Psoas muscle (tissue), 8 donors: Measurements from ENCODE around the gene NLGN1. TPM values are rescaled to one million over a fixed set of nuclear protein-coding genes. Genes with fewer than 3 reads are reported as not detected.

Experiments
- ATAC-seq, 4 donors: fragments of 200-7000 bp; cut with Tn5 transposase; one replicate each; pipeline ENCODE4 v1.9.1; 2020; ENCODE audit warnings: moderate library complexity in 3 of 4, mild to moderate bottlenecking in 2 of 4
- DNase-seq, 2 donors: peaks; one replicate each; pipeline ENCODE4 v3.0.0-alpha.2; 2020
- H3K27ac ChIP-seq: fragments of 200-600 bp; one replicate; pipeline ENCODE4 v1.8.0; 2022
- H3K27me3 ChIP-seq, 3 donors: fragments of 200-600 bp in 1 of 3; one replicate each; pipeline versions ENCODE4 v1.6.1 to v1.8.0; 2013 to 2022; ENCODE audit warnings: low read length in 2 of 3, mild to moderate bottlenecking in 2 of 3, moderate library complexity in 1 of 3; ENCODE audit not compliant: insufficient read depth in 3 of 3
- H3K36me3 ChIP-seq, 2 donors: fragments of 200-600 bp in 1 of 2; one replicate each; pipeline versions ENCODE4 v1.6.1 to v1.8.0; 2013 to 2022; ENCODE audit warnings: low read depth in 1 of 2, mild to moderate bottlenecking in 1 of 2, moderate library complexity in 1 of 2; ENCODE audit not compliant: insufficient read depth in 1 of 2
- H3K4me1 ChIP-seq: fragments of 200-600 bp; one replicate; pipeline ENCODE4 v1.8.0; 2022
- H3K4me3 ChIP-seq: fragments of 200-600 bp; one replicate; pipeline ENCODE4 v1.8.0; 2022; ENCODE audit warnings: mild to moderate bottlenecking
- H3K9me3 ChIP-seq: fragments of 200-600 bp; one replicate; pipeline ENCODE4 v1.8.0; 2022
- CTCF ChIP-seq: fragments of 200-600 bp; IDR thresholded peaks from one replicate; pipeline ENCODE4 v1.8.0; 2022; ENCODE audit warnings: antibody characterized with exemption
- WGBS, 3 donors: extraction: QIAGEN DNeasy Blood & Tissue Kit; methylation state at CpG; one replicate each; pipeline versions ENCODE4 v1.1.6 to v1.1.7; 2013; 5-methylcytosine and 5-hydroxymethylcytosine counted together
- intact Hi-C, 2 donors: fragments of 100-400 bp; cut with DNase I; formaldehyde crosslinking; loops; one replicate each; pipeline versions ENCODE4 v1.11.0 to v1.14.2; 2022
- polyA plus RNA-seq, 3 donors: library from polyadenylated mRNA; stranded (reverse); fragments of 200-250 nt; gene quantifications; one replicate each; pipeline ENCODE4 v1.2.3, GENCODE V29; 2013
- total RNA-seq, 4 donors: library from RNA; stranded (reverse); fragmentation: NEBNext Ultra II Directional in 2 of 4; extraction: Animal tissue kit (Norgen Biotek cat#: 25700) in 2 of 4; gene quantifications; one replicate each; pipeline versions ENCODE4 v1.2.1 to v1.2.4, GENCODE V29; 2021 to 2023
- donor health status: healthy with polysubstance abuse.
- donor health status: DM: no; HTN: no; CAD: no; lungs with moderate emphysema.
- donor health status: Bipolar disorder and iron deficiency.
- donor health status: healthy.
- donor health status: DM: yes; HTN: yes; CAD: no.
- donor health status: DM: no; HTN: no; CAD: no.
- donor health status: DM: no; HTN: no; CAD: no.
- donor health status: DM: yes; HTN: yes; CAD: no.

Gene NLGN1
- total and polyA plus RNA-seq, 7 donors = 0.04 to 1.0 (median 0.54) TPM

GRCh38 chr3:173660645-173661299 is 263.2 kb downstream of the NLGN1 start:
- no peaks in the 10 kb centered on the region for H3K36me3 ChIP-seq
- no peak overlapping the region for H3K27ac ChIP-seq
- ATAC-seq = no peak
- no peaks in the 10 kb centered on the region for H3K4me1 ChIP-seq
- no peak for TF ChIP-seq CTCF
- no peaks in the 10 kb centered on the region for H3K27me3 ChIP-seq
- no peak for DNase-seq
- intact Hi-C loops = no loop called here
- H3K4me3 ChIP-seq = no peak overlapping the region
- H3K9me3 ChIP-seq = no peaks in the 10 kb centered on the region
- WGBS, 3 donors = 52 to 62% (median 57%) methylated on average over 3 of the region's 3 CpGs

- DNase-seq (no peak), ATAC-seq (no peak)
- no peaks in the 10 kb centered on the region for H3K9me3 ChIP-seq
- intact Hi-C loops = no loop called here
- H3K4me3 ChIP-seq = no peak overlapping the region
- WGBS, 3 donors = 78 to 86% (median 79%) methylated on average over 1 of the region's 1 CpG
- H3K36me3 ChIP-seq = no peaks in the 10 kb centered on the region
- H3K27me3 ChIP-seq = no peaks in the 10 kb centered on the region
- no peak for TF ChIP-seq CTCF
- no peaks in the 10 kb centered on the region for H3K4me1 ChIP-seq
- H3K27ac ChIP-seq = no peak overlapping the region
Measured at GRCh38 chr3:173663696-173664111, 266.2 kb downstream of the NLGN1 start.

- 16 to 38% (median 25%) methylated on average over 1 of the region's 1 CpG for WGBS, 3 donors
- no peak overlapping the region for H3K4me3 ChIP-seq
- H3K27me3 ChIP-seq = no peaks in the 10 kb centered on the region
- TF ChIP-seq CTCF = no peak
- no peak overlapping the region for H3K27ac ChIP-seq
- intact Hi-C loops = no loop called here
- H3K4me1 ChIP-seq = no peaks in the 10 kb centered on the region
- DNase-seq = no peak
- H3K36me3 ChIP-seq = no peaks in the 10 kb centered on the region
- ATAC-seq = no peak
- no peaks in the 10 kb centered on the region for H3K9me3 ChIP-seq
Measured at GRCh38 chr3:173676094-173676493, 278.6 kb downstream of the NLGN1 start.

- TF ChIP-seq CTCF = no peak
Measured at GRCh38 chr3:173681188-173681678, 283.7 kb downstream of the NLGN1 start.

GRCh38 chr3:173685456-173685855 is 287.9 kb downstream of the NLGN1 start:
- intact Hi-C loops = no loop called here
- Histone ChIP-seq H3K36me3 (no peaks in the 10 kb centered on the region), H3K9me3 (no peaks in the 10 kb centered on the region), H3K4me1 (no peaks in the 10 kb centered on the region), H3K27me3 (no peaks in the 10 kb centered on the region), H3K4me3 (no peak overlapping the region), H3K27ac (no peak overlapping the region)
- DNase-seq = no peak
- 76 to 91% (median 85%) methylated on average over 2 of the region's 2 CpGs for WGBS, 3 donors
- no peak for TF ChIP-seq CTCF
- ATAC-seq = no peak

More at GRCh38 chr3:173681188-173681678, 283.7 kb downstream of the NLGN1 start:
- H3K36me3 ChIP-seq = no peaks in the 10 kb centered on the region
- no peak for ATAC-seq
- no peaks in the 10 kb centered on the region for H3K27me3 ChIP-seq
- 96 to 98% (median 98%) methylated on average over 1 of the region's 1 CpG for WGBS, 3 donors
- H3K27ac ChIP-seq = no peak overlapping the region
- no peaks in the 10 kb centered on the region for H3K9me3 ChIP-seq
- intact Hi-C loops = no loop called here
- H3K4me3 ChIP-seq = no peak overlapping the region
- no peak for DNase-seq
- H3K4me1 ChIP-seq = no peaks in the 10 kb centered on the region
